ENCODE measurements around the gene GATAD2A.
"Not testable (repeated sequence)": the region's sequence is repeated elsewhere in the genome, so short reads cannot be mapped to it uniquely, and the experiment has no call there.

GATAD2A gene

DNA sequence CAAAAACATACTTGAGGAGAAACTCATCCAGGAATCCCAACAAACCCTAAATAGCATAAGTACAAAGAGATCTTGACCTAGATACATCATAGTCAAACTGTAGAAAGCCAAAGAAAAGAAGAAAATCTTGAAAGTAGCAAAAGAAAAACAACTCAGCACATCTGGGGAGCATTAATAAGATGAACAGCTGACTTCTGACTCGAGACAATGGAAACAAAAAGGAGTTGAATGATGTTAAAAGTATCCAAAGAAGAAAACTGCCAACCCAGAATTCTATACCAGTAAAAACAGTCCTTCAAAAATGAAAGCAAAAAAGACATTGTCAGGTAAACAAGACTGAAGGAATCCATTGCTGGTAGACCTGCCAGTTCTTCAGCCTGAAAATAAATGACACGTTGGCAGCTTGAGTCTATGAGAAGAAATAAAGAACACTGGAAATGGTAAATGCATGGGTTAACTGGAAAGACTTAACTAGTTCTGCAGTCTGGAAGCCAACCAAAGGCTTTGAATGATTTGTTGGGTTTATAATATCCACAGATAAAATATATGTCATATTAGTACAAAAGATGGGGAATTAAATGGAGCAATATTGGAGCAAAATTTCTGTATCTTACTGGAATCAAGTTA, 63.1 kb downstream of the GATAD2A start:
- no peak for DNase-seq

- DNase-seq: no peak
Measured at GRCh38 chr19:19470579-19470978, 65.1 kb downstream of the GATAD2A start.

- DNase-seq: no peak
Measured at GRCh38 chr19:19471682-19472081, 66.2 kb downstream of the GATAD2A start.

DNA sequence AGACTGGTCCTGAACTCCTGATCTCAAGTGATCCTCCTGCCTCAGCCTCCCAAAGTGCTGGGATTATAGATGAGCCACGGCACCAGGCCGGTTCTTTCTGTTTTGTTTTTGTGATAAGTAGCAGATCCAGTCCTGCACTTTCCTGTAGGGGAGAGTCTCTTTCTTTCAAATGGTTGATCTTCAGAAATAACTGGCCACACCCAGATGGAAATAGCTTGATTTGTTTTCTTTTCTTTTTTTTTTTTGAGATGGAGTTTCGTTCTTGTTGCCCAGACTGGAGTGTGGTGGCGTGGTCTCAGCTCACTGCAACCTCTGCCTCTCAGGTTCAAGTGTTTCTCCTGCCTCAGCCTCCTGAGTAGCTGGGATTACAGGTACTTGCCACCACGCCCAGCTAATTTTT, 66.6 kb downstream of the GATAD2A start:
- DNase-seq: not testable (repeated sequence)

DNA sequence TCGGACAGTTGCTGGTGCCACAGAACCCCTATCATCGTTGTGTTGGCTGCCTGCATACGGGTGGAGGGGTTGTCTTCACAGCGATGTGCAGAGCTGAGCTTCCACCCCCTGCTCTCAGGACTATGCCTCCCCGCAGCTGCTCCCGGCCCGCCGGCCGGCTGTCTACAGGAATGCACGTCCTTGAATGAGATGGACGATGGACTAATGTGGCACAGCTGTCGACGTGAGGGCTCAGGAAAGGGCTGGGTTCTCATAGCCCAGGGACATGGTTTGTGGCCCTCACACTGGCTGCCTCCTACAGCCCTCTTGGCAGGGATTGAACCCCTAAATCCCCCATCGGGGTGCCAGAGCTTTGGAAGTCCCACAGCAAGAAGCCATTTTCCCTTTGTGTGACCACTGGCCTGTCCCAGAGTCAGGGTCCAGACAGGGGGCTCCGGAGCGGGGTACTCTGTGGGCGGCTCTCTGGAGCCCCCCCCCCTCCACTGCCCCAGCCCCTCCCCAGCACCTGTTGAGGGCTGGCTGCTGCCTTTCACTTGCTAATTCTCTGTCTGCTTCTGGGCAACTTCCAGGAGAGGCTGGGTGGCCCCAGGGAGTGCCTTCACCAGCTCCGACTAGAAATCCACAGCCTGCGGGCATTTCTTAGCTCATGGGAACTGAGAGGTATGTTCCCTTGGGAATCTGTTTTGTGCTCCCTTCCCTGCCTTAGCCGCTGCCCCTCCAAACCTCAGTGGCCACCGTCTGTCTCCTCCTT, 69.7 kb downstream of the GATAD2A start:
- no peak for DNase-seq

DNA sequence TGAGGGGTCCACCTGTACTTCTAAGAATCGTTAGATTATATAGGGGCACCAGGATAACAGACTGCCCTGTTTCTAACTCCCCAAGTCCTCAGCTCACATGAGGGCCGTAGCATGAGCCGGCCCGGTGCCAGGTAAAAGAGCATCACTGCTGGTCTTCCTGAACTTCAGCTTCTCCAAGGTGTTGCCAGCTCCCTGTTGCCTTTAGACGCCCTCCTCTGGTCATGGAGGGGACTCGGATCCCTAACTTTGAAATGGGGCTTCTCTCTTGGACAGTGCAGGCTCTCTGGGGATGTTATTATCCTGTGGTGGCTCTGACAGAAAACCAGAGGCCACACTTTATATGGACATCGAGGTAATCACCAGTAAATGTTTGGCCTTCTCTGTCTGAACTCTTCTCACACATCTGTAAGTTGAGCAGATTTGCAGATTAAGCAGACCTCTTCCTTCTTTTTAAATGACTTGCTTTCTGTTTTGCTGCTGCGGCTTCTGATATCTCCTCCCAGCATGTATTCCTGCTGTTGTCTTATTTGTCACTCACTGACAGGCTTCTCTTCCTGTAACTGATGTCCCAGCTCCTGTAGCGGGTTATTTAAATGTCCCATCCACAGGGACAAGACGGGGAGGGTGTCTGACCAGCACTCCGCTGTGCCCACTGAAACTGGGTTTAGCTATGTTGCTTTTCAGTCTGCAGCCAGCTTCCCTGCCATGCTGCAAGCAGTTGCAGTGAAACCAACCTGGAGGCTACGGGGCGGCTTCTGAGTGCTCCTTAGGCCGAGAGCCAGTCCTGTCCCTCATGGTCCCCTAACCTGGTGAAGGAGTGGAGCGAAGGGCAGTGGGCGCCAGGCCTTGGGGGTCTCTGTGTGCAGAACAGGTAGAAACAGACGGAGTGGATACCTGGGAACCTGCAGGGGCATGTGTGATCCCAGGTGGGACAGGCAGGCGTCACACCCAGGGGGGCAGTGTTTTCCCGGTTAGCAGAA, 70.7 kb downstream of the GATAD2A start:
- DNase-seq: peak; percentile 28

DNA sequence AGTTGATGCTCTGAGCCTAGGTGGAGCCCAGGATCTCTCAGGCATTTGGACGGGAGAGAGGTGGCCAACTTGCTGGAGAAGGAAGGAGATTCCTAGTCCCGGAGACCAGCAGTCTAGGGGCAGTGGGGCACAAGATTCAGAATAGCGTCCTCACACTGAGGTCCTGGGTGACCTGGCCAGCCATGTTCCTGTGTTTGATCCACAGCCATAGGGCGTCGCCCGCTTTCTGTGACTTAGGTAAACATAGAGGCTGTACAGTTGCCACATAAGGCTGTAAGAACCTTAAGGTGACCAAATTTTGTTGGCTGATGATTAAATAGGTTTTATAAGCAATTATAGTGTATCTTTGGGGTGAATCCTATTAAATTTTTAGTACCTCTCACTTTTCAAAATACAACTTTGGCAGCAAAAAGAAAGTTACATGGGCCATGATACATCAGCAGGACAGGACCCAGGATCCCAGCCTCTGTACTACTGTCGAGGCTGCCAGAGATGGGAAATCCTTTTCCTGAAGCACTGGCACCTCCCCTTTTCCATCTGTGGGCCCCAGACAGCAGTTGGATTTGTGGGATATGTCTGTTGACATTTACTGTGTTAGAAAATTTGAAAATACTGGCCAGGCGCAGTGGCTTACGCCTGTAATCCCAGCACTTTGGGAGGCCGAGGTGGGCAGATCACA, 72.4 kb downstream of the GATAD2A start:
- no peak for DNase-seq

GRCh38 chr19:19480688-19481087, 75.2 kb downstream of the GATAD2A start:
- peak; percentile 62 for DNase-seq

DNA sequence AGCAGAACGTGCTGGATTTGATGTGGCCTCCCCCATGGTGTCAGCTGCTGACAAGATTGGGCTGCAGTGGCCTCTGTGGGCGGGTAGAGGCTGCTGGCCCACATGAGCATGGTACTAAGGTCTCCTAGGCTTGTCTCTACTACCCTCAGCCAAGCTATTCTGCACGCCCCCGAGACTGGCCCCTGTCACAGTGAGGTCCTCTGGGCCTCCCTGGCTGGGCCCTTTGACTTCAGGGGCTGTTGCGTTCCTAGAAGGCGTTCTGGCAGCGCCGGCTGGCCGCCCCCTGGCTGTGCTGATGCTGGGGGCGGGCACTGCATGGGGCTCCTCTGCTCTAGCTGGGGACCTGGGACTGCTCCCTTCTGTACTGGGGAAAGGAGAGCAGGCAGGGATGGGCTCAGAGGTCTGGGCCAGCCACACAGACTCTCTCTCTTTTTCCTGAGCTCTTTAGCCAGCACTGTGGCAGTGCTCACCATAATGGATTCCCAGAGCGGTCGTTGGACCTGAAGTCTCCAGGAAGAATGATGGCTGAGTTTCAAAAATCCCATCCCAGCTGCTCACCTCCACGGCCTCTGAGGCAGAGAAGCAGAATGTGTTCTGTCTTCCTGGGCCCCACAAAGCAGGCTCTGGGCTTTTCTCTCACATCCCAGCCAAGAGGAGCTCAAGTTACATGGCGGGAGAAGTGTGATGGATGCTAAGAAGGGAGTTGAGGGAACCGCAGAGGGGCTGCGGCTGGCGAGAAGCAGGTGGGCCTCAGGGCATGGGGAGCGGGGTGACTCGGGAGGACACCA, 77.5 kb downstream of the GATAD2A start:
- DNase-seq: no peak

DNA sequence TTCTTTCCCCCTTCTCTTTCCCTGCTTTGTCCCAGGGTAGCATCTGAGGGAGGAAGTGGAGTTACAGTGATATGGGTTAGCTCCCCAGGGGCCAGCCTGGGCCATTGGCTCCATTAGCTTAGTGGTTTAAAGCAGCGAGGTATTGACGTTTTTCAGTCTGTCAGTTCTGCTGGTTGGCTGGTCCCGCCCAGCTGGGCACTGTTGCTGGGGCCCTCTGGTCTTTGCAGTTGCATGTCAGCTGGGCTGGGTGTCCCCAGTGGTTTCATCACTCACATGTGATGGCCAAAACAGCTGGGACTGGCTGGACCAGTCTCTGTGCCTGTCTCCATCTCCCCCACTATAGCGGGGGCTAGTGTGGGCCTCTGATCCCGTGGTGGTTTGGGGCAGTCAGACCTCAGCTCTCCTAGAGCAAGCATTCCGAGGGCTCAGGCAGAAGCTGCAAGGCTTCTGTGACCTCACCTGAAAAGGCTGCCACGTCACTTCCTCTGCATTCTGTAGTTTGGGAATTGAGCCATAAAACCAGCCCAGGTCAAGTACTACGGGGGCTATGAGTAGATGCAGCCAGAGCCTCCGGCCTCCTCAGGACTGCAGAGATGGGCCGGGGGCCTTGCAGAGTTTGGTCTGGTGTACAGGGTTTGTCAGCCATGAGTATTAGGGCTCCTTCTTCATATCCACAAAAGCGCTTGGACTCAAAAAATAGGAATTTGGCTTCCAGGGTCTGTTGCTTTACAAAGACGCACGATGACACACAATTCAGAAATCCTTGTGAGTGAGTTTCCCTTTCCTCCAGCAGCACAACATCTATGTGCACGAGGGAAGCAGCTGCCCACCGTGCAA, 79.9 kb downstream of the GATAD2A start:
- no peak for DNase-seq

- DNase-seq: no peak
Measured at GRCh38 chr19:19485998-19486290, 80.5 kb downstream of the GATAD2A start.

GRCh38 chr19:19486343-19487076, 81.0 kb downstream of the GATAD2A start:
- no peak for DNase-seq

- no peak for DNase-seq
Measured at GRCh38 chr19:19487077-19487949, 81.8 kb downstream of the GATAD2A start.

DNA sequence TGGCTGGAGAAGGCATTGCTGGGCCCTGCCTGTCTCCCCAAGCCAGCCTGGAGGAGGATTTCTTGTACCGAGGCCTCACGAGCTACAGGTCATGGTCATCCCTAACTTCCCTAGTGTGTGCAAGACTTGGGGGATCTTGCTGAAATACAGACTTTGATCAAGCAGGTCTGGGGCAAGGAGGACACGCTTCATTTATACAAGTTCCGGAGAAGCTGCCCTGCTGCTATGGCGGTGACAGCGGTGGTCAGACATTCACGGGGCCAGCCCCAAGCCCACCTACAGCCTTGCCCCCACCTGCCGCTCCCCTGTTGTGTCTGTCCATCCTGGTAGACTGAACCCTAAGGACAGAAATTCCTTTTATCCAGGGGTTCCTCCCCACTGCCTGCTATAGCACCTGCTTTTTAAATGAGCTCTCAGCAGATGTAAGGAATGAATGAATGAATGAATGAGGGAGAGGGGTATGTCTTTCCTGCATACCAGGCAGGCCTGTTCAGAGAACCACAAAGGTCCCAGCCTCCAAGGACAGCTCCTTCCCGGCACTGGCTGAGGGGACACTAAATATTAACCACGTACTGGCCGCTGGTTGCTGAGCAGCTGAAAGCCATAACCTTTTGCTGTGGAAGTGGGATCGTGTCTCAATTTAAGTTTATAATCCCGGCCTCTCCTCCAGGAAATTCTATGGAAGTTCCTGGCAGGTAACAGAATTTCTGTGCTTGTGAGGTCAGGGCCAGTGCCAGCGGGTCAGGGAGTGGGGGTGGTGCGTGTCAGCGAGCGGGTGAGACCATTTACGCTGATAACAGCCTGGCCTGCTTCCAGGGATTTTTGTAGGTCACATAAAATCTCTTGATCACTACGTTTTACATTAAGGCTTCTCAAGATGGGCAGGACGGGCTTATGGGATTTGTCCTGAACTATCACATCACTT, 82.7 kb downstream of the GATAD2A start:
- DNase-seq: no peak

- peak; percentile 98 for DNase-seq
Measured at GRCh38 chr19:19488875-19489690, 83.6 kb downstream of the GATAD2A start.

DNA sequence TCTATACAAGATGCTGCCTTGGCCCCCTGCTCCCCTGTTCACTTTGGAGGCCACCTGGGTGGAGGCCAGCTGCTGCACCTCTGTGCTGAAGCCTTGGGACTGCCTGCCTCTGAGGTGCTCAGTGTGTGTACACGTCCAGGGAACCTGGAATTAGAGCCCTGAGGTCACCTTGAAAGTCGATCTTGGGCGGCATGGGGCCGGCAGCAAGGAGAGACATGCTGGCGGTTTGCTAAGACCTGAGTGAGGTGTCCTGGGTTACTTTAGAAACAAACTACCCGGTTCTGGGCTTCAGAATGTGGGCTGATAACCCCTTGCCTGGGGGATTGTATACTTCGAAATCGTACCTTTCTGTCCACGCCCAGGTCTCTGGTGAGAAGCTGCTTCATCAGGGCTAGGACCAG, 84.3 kb downstream of the GATAD2A start:
- DNase-seq: no peak

GRCh38 chr19:19490214-19490968, 84.9 kb downstream of the GATAD2A start:
- DNase-seq: peak; percentile 85

All from activated CD4-positive, alpha-beta T cell treated with anti-CD3 and anti-CD28 coated beads, Interleukin-10, Interleukin-2, amounts not matched to agents 100 ng/mL and 50 ng/mL, durations not matched to agents 16 hours and 8 hours (primary cell).